Smooth muscle cell (in vitro differentiated cells): ENCODE measurements around the gene SEMA3B. TPM values are rescaled to one million over a fixed set of nuclear protein-coding genes. Genes with fewer than 3 reads are reported as not detected.
"Not testable (repeated sequence)": the region's sequence is repeated elsewhere in the genome, so short reads cannot be mapped to it uniquely, and the experiment has no call there.

ENCODE experiments used
- DNase-seq: peaks from one replicate; lab custom pipeline; 2025; ENCODE audit not compliant: unreplicated experiment; lab: John Stamatoyannopoulos, UW
- H2AFZ ChIP-seq: fragments of 200-600 bp; sonication (generic); 2 replicates; pipeline ENCODE4 v1.6.0; 2016; ENCODE audit warnings: antibody characterized with exemption, low read depth, mild to moderate bottlenecking
- H3F3A ChIP-seq: fragments of 200-600 bp; sonication (generic); 2 replicates; pipeline ENCODE4 v1.6.0; 2017; ENCODE audit warnings: antibody characterized with exemption, low read depth
- H3K27ac ChIP-seq: fragments of 200-600 bp; sonication (generic); 2 replicates; pipeline ENCODE4 v1.5.1; 2016; ENCODE audit warnings: low read depth, mild to moderate bottlenecking
- H3K27me3 ChIP-seq: fragments of 200-600 bp; sonication (generic); 2 replicates; pipeline ENCODE4 v1.6.1; 2016; ENCODE audit warnings: low read depth, mild to moderate bottlenecking
- H3K36me3 ChIP-seq: fragments of 200-600 bp; sonication (generic); 2 replicates; pipeline ENCODE4 v1.5.1; 2016; ENCODE audit warnings: low read depth
- H3K4me1 ChIP-seq: fragments of 200-600 bp; sonication (generic); 2 replicates; pipeline ENCODE4 v1.5.1; 2016; ENCODE audit warnings: low read depth
- H3K4me2 ChIP-seq: fragments of 200-600 bp; sonication (generic); 2 replicates; pipeline ENCODE4 v1.6.0; 2016; ENCODE audit warnings: mild to moderate bottlenecking
- H3K4me3 ChIP-seq: fragments of 200-600 bp; sonication (generic); 2 replicates; pipeline ENCODE4 v1.5.1; 2016; ENCODE audit warnings: mild to moderate bottlenecking
- H3K79me2 ChIP-seq: fragments of 200-600 bp; sonication (generic); 2 replicates; pipeline ENCODE4 v1.6.0; 2016; ENCODE audit warnings: low read depth, mild to moderate bottlenecking
- H3K9ac ChIP-seq: fragments of 200-600 bp; sonication (generic); 2 replicates; pipeline ENCODE4 v1.6.0; 2016; ENCODE audit warnings: low read depth
- H3K9me3 ChIP-seq: fragments of 200-600 bp; sonication (generic); replicated peaks from 2 replicates; pipeline ENCODE4 v1.5.1; 2016; ENCODE audit warnings: low read depth
- H4K20me1 ChIP-seq: fragments of 200-600 bp; sonication (generic); 2 replicates; pipeline ENCODE4 v1.6.0; 2016; ENCODE audit warnings: low read depth
- WGBS: methylation state at CpG from one replicate; pipeline ENCODE4 v1.1.7; 2016; ENCODE audit warnings: low lambda C conversion rate; 5-methylcytosine and 5-hydroxymethylcytosine counted together
- polyA plus RNA-seq: library from polyadenylated mRNA; unstranded; fragments of >200 nt; fragmentation: Nextera tagmentation; extraction: Ambion mirVana; gene quantifications from 2 replicates; pipeline ENCODE4 v1.2.1, GENCODE V29; 2016
- total RNA-seq: library from RNA; depleted of rRNA; stranded (reverse); fragments of >200 nt; gene quantifications from 2 replicates; pipeline ENCODE4 v1.2.3, GENCODE V29; 2014
- TF ChIP-seq, protein P1 (sequence below): fragments of 200-600 bp; sonication (generic); IDR thresholded peaks from 2 replicates; pipeline ENCODE4 v1.5.1; 2017; ENCODE audit warnings: borderline replicate concordance, mild to moderate bottlenecking, antibody characterized with exemption; ENCODE audit not compliant: insufficient read depth, poor library complexity, severe bottlenecking

Gene SEMA3B
- total and polyA plus RNA-seq, 2 experiments from 2014 or later = 26.3 to 48.3 TPM

DNA sequence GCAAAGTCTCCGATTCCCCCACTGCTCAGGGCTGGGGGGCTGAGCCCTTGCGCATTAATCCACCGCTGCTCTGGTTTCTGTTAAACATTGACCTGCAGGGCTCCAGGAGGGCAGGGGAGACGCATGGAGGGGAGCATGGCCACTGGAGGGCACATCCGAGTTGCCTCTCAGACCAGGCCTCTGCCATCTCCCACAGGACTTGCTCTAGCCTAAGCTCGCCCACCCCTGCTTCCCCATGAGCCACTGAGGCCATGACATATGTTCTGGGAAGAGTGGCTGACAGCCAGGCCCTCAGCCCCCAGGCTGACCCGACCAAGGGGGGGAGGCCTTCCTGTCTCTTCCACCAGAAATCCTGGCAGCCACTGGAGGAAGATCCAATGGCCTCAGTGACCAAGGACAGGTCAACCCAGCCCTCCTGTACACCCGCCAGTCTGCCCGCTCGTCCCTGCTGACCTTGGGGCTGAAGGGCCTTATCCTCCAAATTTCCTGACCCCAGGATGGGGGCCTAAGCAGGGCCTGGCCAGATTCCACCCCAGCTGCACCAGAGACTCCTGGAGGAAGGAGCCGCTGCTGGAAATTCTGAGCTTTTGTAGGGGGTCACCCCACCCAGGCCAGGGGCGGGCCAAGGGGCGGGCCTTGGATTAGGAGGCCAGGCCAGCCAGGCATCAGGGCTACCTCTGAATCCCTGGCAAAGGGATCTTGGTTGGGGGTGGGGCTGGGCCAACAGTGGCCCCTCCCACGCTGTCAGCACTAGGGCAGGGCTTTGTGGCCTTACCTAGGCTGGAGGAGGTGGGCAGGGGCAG is 34.3 kb downstream of the SEMA3B start, which contains the start of gene HYAL1:
TSS of gene HYAL1 (minus strand) at position 562 of the 803 bp plus-strand sequence. CDS start 618 bp downstream, outside the sequence.
- H3K4me2 ChIP-seq = no peak within 1 kb of the TSS
- H3F3A ChIP-seq = peaks cover 4% of the 10 kb centered on the region

DNA sequence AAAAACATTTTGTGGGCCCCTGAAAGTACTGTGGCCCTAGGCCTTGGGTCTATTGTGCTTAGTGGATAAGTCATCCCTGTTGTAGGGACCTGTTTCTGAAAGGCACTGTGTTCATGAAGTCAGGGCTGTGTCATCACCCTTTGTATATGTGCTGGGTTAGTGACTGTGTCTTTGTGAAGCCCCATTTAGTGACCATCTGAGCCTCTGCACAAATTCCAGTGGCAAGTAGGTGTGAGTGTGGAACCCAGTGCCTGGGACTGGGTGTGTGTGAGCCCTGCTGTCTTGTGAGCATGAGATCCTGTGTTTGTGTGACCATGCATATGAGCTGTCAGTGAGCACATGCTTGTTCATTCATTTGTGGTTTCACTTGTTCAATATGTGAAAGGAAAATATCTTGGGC is 35.7 kb downstream of the SEMA3B start:
- H3K4me1 ChIP-seq = peaks cover 7% of the 10 kb centered on the region
- TF ChIP-seq, protein P1, sequence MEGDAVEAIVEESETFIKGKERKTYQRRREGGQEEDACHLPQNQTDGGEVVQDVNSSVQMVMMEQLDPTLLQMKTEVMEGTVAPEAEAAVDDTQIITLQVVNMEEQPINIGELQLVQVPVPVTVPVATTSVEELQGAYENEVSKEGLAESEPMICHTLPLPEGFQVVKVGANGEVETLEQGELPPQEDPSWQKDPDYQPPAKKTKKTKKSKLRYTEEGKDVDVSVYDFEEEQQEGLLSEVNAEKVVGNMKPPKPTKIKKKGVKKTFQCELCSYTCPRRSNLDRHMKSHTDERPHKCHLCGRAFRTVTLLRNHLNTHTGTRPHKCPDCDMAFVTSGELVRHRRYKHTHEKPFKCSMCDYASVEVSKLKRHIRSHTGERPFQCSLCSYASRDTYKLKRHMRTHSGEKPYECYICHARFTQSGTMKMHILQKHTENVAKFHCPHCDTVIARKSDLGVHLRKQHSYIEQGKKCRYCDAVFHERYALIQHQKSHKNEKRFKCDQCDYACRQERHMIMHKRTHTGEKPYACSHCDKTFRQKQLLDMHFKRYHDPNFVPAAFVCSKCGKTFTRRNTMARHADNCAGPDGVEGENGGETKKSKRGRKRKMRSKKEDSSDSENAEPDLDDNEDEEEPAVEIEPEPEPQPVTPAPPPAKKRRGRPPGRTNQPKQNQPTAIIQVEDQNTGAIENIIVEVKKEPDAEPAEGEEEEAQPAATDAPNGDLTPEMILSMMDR = no peak

More for the DNA sequence above, 34.3 kb downstream of the SEMA3B start, which contains the start of gene HYAL1:
- no peaks in the 10 kb centered on the region for H3K36me3 ChIP-seq
- no peak within 1 kb of the TSS for H3K4me3 ChIP-seq
- no peaks in the 10 kb centered on the region for H3K27me3 ChIP-seq
- no peaks in the 10 kb centered on the region for H4K20me1 ChIP-seq
- no peaks in the 10 kb centered on the region for H3K79me2 ChIP-seq
- no peak within 1 kb of the TSS for H2AFZ ChIP-seq
- H3K4me1 ChIP-seq = peaks cover 12% of the 10 kb centered on the region
- DNase-seq = no peak
- 85% methylated on average over 14 of the region's 14 CpGs for WGBS
- no peak within 1 kb of the TSS for H3K27ac ChIP-seq
- H3K9me3 ChIP-seq = no peaks in the 10 kb centered on the region
- no peak within 1 kb of the TSS for H3K9ac ChIP-seq
- TF ChIP-seq, protein P1 = no peak

DNA sequence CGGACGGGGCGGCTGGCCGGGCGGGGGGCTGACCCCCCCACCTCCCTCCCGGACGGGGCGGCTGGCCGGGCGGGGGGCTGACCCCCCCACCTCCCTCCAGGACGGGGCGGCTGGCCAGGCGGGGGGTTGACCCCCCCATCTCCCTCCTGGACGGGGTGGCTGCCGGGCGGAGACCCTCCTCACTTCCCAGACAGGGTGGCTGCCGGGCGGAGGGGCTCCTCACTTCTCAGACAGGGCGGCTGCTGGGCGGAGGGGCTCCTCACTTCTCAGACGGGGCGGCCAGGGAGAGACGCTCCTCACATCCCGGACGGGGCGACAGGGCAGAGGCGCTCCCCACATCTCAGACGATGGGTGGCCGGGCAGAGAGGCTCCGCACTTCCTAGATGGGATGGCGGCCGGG is 43.1 kb downstream of the SEMA3B start:
- not testable (repeated sequence) for H2AFZ ChIP-seq, H3K4me1 ChIP-seq, H3K9ac ChIP-seq, H3F3A ChIP-seq, H3K36me3 ChIP-seq, H3K9me3 ChIP-seq, DNase-seq, H3K4me2 ChIP-seq, H3K79me2 ChIP-seq, H3K27me3 ChIP-seq, H3K27ac ChIP-seq, H3K4me3 ChIP-seq
- WGBS = 98% methylated on average over 16 of the region's 32 CpGs
- H4K20me1 ChIP-seq = peaks cover 14% of the 10 kb centered on the region

More for the DNA sequence above, 35.7 kb downstream of the SEMA3B start:
- DNase-seq = no peak
- no peak overlapping the region for H3K9ac ChIP-seq
- no peak overlapping the region for H3K4me3 ChIP-seq
- peaks cover 4% of the 10 kb centered on the region for H3F3A ChIP-seq
- no peaks in the 10 kb centered on the region for H3K27me3 ChIP-seq
- H4K20me1 ChIP-seq = no peaks in the 10 kb centered on the region
- no peaks in the 10 kb centered on the region for H3K79me2 ChIP-seq
- no peak overlapping the region for H2AFZ ChIP-seq
- no peaks in the 10 kb centered on the region for H3K9me3 ChIP-seq
- H3K4me2 ChIP-seq = no peak overlapping the region
- peaks cover 6% of the 10 kb centered on the region for H3K36me3 ChIP-seq
- H3K27ac ChIP-seq = no peak overlapping the region

DNA sequence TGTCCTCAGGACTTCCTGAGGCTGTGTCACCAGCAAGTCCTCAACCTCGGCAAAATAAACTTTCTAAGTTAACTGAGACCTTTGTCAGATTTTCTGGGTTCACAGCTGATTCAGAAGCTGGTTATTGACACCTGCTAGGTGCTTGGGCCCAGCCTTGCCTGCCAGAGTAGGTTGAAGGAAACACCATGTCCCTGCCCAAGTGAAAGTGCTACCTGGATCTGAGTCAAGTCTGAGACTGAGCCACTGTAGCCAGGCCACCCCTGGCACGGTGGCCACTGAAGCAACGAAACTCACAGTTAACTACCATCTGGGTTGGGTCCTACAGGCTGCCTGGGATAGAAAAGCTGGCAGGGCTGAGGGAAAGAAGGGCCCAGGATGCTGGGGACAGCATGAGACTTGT is 45.4 kb downstream of the SEMA3B start:
- peaks cover 8% of the 10 kb centered on the region for H3K79me2 ChIP-seq
- H3K36me3 ChIP-seq = peaks cover 5% of the 10 kb centered on the region
- TF ChIP-seq, protein P1 = no peak
- no peak overlapping the region for H2AFZ ChIP-seq
- H3K9me3 ChIP-seq = no peaks in the 10 kb centered on the region
- no peak for DNase-seq
- no peaks in the 10 kb centered on the region for H3K4me1 ChIP-seq
- no peak overlapping the region for H3K4me3 ChIP-seq
- no peaks in the 10 kb centered on the region for H3F3A ChIP-seq
- H3K27me3 ChIP-seq = no peaks in the 10 kb centered on the region
- H4K20me1 ChIP-seq = peaks cover 24% of the 10 kb centered on the region
- H3K27ac ChIP-seq = no peak overlapping the region
- H3K9ac ChIP-seq = no peak overlapping the region
- WGBS = 98% methylated on average over 3 of the region's 3 CpGs
- H3K4me2 ChIP-seq = no peak overlapping the region
